Measurements from ENCODE around the gene G6PC2.
A peak's percentile ranks its signal among the peaks of the same experiment; 100 is the strongest.
"Not testable (repeated sequence)": the region's sequence is repeated elsewhere in the genome, so short reads cannot be mapped to it uniquely, and the experiment has no call there.

G6PC2 gene

GRCh38 chr2:168907940-168908662, 7.0 kb downstream of the G6PC2 start:
- DNase-seq, result no peak

GRCh38 chr2:168910330-168910729, 9.2 kb downstream of the G6PC2 start:
- DNase-seq, result no peak

GRCh38 chr2:168912466-168912865, 11.4 kb downstream of the G6PC2 start:
- DNase-seq, result no peak

- no peak for DNase-seq
These were observed 11.8 kb downstream of the G6PC2 start for GRCh38 chr2:168912901-168913369.

GRCh38 chr2:168913495-168913894, 12.4 kb downstream of the G6PC2 start:
- DNase-seq, result no peak

- DNase-seq, result no peak
These were observed 14.6 kb downstream of the G6PC2 start for GRCh38 chr2:168915441-168916330.

- DNase-seq, result no peak
These were observed 15.2 kb downstream of the G6PC2 start for GRCh38 chr2:168916331-168916675.

- DNase-seq, result peak; percentile 4
These were observed 19.5 kb downstream of the G6PC2 start for GRCh38 chr2:168920504-168921157.

GRCh38 chr2:168926621-168927386, 25.7 kb downstream of the G6PC2 start:
- DNase-seq, result no peak

- no peak for DNase-seq
These were observed 27.2 kb downstream of the G6PC2 start for GRCh38 chr2:168928113-168928831.

GRCh38 chr2:168929031-168929430, 27.9 kb downstream of the G6PC2 start:
- no peak for DNase-seq

- DNase-seq, result no peak
These were observed 29.2 kb downstream of the G6PC2 start for GRCh38 chr2:168930242-168930641.

GRCh38 chr2:168932174-168932573, 31.1 kb downstream of the G6PC2 start:
- not testable (repeated sequence) for DNase-seq

GRCh38 chr2:168934826-168935225, 33.7 kb downstream of the G6PC2 start:
- no peak for DNase-seq

GRCh38 chr2:168935810-168936581, 34.9 kb downstream of the G6PC2 start:
- peak; percentile 29 for DNase-seq

- DNase-seq, result no peak
These were observed 38.0 kb downstream of the G6PC2 start for GRCh38 chr2:168939061-168939460.

- no peak for DNase-seq
These were observed 38.8 kb downstream of the G6PC2 start for GRCh38 chr2:168939918-168940317.

- no peak for DNase-seq
These were observed 40.2 kb downstream of the G6PC2 start for GRCh38 chr2:168941297-168941696.

GRCh38 chr2:168944065-168944464, 43.0 kb downstream of the G6PC2 start:
- no peak for DNase-seq

- no peak for DNase-seq
These were observed 44.4 kb downstream of the G6PC2 start for GRCh38 chr2:168945508-168945907.

GRCh38 chr2:168948621-168949212, 47.6 kb downstream of the G6PC2 start:
- no peak for DNase-seq

Data from MV-4-11 (cell line).